ENCODE data around the gene OTX2.

OTX2 gene

DNA sequence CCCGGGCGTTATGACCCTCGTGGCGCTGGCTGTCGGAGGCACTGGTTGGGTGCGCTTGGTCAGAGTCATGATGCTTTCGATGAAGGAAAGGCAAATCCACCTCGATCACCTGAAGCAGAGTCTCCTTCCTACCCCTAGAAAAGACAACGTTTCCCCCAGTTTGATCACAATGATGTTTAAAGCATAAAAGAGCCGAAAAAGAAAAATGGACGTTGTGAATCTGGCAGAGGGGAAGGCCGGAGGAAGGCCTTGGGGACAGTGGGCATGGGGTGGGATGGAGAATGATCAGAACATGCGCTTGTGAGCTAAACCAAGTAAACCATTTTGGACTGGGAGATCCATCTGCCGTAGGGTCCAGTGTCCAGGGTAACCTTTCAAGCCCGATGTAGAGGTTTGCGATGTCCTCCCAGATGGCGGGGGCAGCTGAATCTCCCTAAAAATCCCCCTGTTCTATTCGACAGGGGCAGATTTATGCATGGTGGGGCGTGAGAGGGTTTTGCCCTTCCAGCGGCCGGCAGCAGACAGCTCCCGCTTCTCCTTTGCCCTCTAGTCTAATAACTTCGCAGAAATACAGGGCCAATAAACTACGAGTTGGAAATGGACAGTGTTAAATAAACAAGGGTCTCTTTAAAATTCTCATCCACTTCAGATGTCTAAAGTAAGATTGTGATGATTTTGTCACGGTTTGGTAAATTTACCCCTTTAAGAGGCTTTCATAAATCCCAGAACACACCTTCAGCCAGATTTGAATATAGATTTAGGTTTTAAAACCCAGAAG, 2.3 kb upstream of the OTX2 start:
- Histone ChIP-seq H3K9ac (ENCODE audit: low read depth in 1 of 2, low read length in 2 of 2) (no peak overlapping the region), H3K27me3 (ENCODE audit: control insufficient read depth in 2 of 2, insufficient read depth in 2 of 2, low read length in 2 of 2) (peaks cover 56 to 73% of the 10 kb centered on the region in 2 donors)

DNA sequence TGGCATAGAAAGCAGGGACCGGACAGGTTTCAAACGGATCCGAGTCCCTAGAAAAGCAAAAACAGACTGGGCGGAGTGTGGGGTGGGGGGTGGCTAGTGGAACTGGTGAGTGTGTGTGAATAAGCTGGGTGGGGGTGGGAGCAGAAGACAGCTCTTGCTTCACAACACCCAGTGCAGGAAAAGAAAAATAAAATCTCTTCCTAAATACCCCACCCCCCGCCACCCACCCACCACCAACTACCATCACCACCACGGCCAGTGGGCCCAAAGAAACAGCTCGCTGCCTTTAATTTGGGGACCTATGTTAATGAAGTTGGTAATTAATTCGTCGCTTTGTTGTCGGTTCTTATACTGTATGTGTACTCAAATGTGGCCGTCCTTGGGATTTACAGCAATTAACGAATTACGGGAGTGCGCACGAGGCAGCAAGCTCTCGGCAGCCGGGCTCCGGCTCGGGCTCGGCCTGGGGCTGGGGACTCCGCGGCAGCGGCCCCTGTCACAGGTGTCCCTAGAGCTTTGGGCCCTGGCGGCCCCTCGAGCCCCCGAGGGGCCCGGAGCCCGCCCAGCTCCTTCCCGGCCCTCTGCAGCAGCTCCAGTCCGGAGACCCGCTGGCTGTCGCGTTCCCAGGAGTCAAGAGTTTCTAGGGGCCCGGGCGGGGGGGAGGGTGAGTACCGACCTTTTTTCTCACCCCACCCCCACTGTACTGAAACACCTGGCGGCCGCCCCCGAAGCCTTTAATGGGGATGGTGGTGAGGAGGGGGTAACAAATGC, 1.5 kb upstream of the OTX2 start:
- H3K27me3 ChIP-seq (ENCODE audit: control insufficient read depth in 2 of 2, insufficient read depth in 2 of 2, low read length in 2 of 2): peaks cover 60 to 73% of the 10 kb centered on the region in 2 donors
- no peaks in the 10 kb centered on the region for H3K4me1 ChIP-seq (ENCODE audit: control insufficient read depth in 2 of 2, insufficient read depth in 2 of 2, low read length in 2 of 2)
- H3K36me3 ChIP-seq (ENCODE audit: control insufficient read depth in 2 of 2, insufficient read depth in 2 of 2, low read length in 2 of 2): no peaks in the 10 kb centered on the region
- H3K4me3 ChIP-seq (ENCODE audit: low read length in 2 of 2): no peak overlapping the region
- no peaks in the 10 kb centered on the region for H3K9me3 ChIP-seq (ENCODE audit: control insufficient read depth in 2 of 2, low read length in 2 of 2)
- H3K9ac ChIP-seq (ENCODE audit: low read depth in 1 of 2, low read length in 2 of 2): no peak overlapping the region
- no peak overlapping the region for H3K27ac ChIP-seq (ENCODE audit: low read depth in 2 of 2, low read length in 2 of 2)

More for the DNA sequence above, 2.3 kb upstream of the OTX2 start:
- H3K36me3 ChIP-seq (ENCODE audit: control insufficient read depth in 2 of 2, insufficient read depth in 2 of 2, low read length in 2 of 2): no peaks in the 10 kb centered on the region
- no peaks in the 10 kb centered on the region for H3K4me1 ChIP-seq (ENCODE audit: control insufficient read depth in 2 of 2, insufficient read depth in 2 of 2, low read length in 2 of 2)
- no peaks in the 10 kb centered on the region for H3K9me3 ChIP-seq (ENCODE audit: control insufficient read depth in 2 of 2, low read length in 2 of 2)
- H3K27ac ChIP-seq (ENCODE audit: low read depth in 2 of 2, low read length in 2 of 2): no peak overlapping the region
- H3K4me3 ChIP-seq (ENCODE audit: low read length in 2 of 2): no peak overlapping the region

DNA sequence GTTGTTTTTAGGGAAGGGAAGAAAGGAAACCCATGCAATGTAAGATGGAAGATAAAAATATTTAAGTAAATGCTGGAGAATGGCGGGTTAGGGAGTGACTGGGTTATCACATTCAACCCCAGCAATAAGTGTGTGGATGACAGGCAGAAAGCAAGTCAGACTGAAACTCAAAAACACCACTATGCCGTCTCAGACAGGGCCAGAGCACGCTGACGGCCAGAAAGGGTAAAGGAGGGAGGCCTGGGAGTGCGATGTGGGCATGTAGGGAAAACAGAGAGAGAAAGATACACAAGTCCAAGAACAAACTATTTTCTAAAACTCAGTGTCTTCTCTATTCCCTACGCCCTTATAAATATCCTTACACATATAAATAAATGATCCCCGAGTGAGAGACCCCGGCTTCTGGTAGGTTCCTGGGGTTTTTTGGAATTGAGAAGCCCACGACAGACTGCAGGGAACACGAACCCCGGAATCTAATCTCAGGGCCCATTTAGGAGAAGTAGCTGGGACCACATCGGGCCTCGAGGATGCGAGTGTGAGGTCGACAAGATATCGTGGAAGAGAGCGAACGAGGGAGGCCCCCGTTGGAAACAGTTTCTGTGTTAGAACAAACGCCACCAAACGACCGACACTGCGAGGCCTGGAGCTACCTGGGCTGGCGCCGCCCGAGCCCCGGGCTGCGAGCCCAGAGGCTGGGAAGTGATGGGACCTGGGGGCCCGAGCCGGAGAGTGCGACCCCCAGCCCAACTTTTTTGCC, 735 bp upstream of the OTX2 start:
- Histone ChIP-seq H3K27me3 (ENCODE audit: control insufficient read depth in 2 of 2, insufficient read depth in 2 of 2, low read length in 2 of 2) (peaks cover 66 to 74% of the 10 kb centered on the region in 2 donors), H3K36me3 (ENCODE audit: control insufficient read depth in 2 of 2, insufficient read depth in 2 of 2, low read length in 2 of 2) (no peaks in the 10 kb centered on the region), H3K9me3 (ENCODE audit: control insufficient read depth in 2 of 2, low read length in 2 of 2) (no peaks in the 10 kb centered on the region), H3K27ac (ENCODE audit: low read depth in 2 of 2, low read length in 2 of 2) (no peak overlapping the region), H3K4me3 (ENCODE audit: low read length in 2 of 2) (no peak overlapping the region), H3K4me1 (ENCODE audit: control insufficient read depth in 2 of 2, insufficient read depth in 2 of 2, low read length in 2 of 2) (no peaks in the 10 kb centered on the region), H3K9ac (ENCODE audit: low read depth in 1 of 2, low read length in 2 of 2) (no peak overlapping the region)

DNA sequence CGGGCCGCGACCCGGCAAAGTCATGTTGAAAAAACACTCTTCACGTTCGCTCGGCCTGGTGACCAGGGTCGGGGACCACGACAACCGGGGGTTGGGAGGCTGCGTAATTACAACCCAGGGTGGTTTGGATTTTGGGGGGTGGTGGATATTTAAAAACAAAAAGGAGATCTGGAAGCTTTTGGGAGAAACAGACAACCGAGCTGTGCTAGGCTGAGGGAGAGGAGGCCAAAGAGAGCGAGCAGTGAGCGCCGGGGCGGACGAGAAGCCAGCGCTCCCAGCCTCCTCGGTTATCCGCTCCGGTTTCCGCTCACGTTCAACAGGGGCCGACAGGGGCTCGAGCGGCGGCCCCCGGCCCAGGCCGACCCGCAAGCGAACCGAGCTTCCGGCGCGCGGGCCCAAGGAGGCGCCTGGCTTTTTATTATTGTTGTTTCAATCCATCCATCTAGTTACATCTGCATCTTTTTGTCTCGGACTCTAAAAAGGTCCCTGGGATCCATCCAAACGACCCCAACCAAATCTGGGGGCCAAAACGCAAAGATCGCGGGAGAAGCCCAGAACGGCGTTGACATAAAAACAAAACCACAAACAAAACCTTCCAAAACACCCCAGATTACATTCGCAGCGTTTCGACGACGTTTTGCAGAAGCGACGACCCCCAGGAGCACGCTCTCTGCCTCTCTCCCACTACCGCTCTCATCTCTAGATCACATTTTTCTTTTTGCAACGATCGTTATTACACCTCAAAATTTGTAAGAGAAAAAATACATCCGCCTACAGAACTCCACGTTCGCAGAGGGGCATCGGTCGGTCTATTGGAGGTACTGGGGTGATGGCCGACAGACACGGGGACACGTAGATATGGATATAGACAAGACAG, 771 bp downstream of the OTX2 start:
- H3K36me3 ChIP-seq (ENCODE audit: control insufficient read depth in 2 of 2, insufficient read depth in 2 of 2, low read length in 2 of 2): no peaks in the 10 kb centered on the region
- no peaks in the 10 kb centered on the region for H3K4me1 ChIP-seq (ENCODE audit: control insufficient read depth in 2 of 2, insufficient read depth in 2 of 2, low read length in 2 of 2)
- H3K27me3 ChIP-seq (ENCODE audit: control insufficient read depth in 2 of 2, insufficient read depth in 2 of 2, low read length in 2 of 2): peaks cover 75 to 84% of the 10 kb centered on the region in 2 donors
- H3K9me3 ChIP-seq (ENCODE audit: control insufficient read depth in 2 of 2, low read length in 2 of 2): no peaks in the 10 kb centered on the region
- no peak overlapping the region for H3K4me3 ChIP-seq (ENCODE audit: low read length in 2 of 2)
- no peak overlapping the region for H3K9ac ChIP-seq (ENCODE audit: low read depth in 1 of 2, low read length in 2 of 2)
- H3K27ac ChIP-seq (ENCODE audit: low read depth in 2 of 2, low read length in 2 of 2): no peak overlapping the region

DNA sequence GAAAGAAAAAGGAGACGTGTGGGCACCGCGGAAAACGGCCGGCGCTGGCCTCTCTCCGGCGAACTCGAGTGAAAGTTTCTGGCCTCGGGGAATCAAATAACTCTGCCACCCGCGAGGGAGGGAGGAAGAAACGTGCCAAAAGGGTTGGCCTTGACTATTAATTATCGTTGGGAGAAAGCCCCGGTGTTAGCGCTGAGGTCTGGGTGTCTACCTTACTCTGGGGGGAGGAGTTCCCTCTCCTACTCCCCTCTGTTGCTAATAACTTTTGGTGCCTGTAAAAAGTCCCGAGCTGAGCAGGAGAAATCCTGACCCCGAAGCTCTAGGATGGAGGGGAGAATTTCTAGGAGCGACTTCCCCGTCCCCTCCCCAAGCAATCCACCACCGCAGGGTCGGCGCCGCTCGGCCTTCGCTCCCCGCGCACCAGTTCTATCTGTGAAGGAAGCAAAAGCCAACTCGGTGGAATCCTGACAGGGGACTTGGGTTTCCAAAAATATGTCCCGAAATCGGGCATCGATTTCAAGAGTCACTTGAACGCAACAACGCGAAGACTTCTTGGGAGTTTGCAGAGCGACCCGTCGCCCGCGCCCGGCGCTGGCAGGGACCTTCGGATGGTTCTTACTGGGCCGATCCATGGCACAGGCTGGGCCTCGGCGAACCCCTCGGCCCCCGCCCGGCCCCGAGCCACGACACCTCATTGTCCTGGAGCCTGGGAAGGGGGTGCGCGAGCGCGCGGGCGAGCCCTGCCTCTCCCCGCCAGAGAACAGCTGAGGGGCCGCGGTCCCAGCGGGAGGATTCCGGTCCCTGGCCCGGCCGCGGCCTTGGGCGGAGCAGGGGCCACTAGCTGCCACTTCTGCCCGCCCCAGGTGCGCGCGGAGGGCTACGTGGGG, 1.7 kb downstream of the OTX2 start:
- no peaks in the 10 kb centered on the region for H3K4me1 ChIP-seq (ENCODE audit: control insufficient read depth in 2 of 2, insufficient read depth in 2 of 2, low read length in 2 of 2)
- no peaks in the 10 kb centered on the region for H3K9me3 ChIP-seq (ENCODE audit: control insufficient read depth in 2 of 2, low read length in 2 of 2)
- no peak overlapping the region for H3K9ac ChIP-seq (ENCODE audit: low read depth in 1 of 2, low read length in 2 of 2)
- no peak overlapping the region for H3K27ac ChIP-seq (ENCODE audit: low read depth in 2 of 2, low read length in 2 of 2)
- H3K27me3 ChIP-seq (ENCODE audit: control insufficient read depth in 2 of 2, insufficient read depth in 2 of 2, low read length in 2 of 2): peaks cover 80 to 88% of the 10 kb centered on the region in 2 donors
- no peaks in the 10 kb centered on the region for H3K36me3 ChIP-seq (ENCODE audit: control insufficient read depth in 2 of 2, insufficient read depth in 2 of 2, low read length in 2 of 2)
- peak overlapping the region in 1 of 2 donors; percentile 3 for H3K4me3 ChIP-seq (ENCODE audit: low read length in 2 of 2)

DNA sequence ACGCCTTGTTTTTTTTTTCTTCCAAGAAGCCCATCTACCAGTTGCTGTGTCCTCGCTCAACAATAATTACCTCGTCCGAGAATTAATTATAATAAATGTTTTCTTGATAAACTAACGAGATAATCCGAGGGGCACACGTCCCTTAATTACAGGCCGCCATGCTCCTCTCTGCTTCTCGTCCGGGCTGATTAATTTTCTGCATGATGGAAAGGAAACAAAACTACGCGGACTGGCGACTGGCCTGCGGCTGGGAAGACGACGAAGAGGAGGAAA, 2.2 kb downstream of the OTX2 start:
- H3K4me3 ChIP-seq (ENCODE audit: low read length in 2 of 2): peak overlapping the region in 1 of 2 donors; percentile 3
- H3K9ac ChIP-seq (ENCODE audit: low read depth in 1 of 2, low read length in 2 of 2): no peak overlapping the region
- H3K27me3 ChIP-seq (ENCODE audit: control insufficient read depth in 2 of 2, insufficient read depth in 2 of 2, low read length in 2 of 2): peaks cover 84 to 88% of the 10 kb centered on the region in 2 donors
- H3K4me1 ChIP-seq (ENCODE audit: control insufficient read depth in 2 of 2, insufficient read depth in 2 of 2, low read length in 2 of 2): no peaks in the 10 kb centered on the region
- no peaks in the 10 kb centered on the region for H3K36me3 ChIP-seq (ENCODE audit: control insufficient read depth in 2 of 2, insufficient read depth in 2 of 2, low read length in 2 of 2)
- H3K9me3 ChIP-seq (ENCODE audit: control insufficient read depth in 2 of 2, low read length in 2 of 2): no peaks in the 10 kb centered on the region
- H3K27ac ChIP-seq (ENCODE audit: low read depth in 2 of 2, low read length in 2 of 2): no peak overlapping the region

DNA sequence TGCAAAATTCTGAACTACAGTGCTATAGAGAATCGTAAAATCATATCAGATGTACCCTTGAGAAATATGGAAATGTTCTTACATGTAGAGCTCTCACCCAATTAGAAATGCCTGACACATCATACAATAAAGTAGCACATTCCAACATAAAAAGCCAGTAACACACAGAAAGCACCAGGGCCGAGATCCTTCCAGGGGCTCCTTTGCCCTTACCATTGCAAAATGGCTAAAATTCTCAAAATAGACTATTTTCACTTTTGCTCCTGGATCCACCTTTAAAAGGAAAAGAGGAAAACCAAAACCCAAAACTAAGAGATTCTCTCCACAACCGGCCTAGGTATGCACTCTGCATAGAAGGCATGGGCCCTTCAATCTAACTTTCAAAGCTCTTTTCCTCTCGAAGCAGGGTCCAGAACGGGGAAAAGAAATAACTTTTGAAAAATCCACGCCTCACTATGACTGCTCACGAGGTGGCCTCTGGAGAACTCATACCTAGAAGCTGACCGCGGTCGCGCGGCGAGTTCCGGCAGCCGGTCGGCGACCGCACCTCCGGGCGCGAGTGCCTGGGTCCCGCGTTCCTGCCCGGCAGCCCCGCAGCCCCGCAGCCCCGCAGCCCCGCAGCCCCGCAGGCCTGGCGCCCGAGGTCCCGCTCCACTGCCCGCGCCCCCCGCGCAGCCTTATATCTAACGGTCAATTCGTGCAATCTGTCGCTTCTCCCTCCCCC, 2.7 kb downstream of the OTX2 start:
- Histone ChIP-seq H3K9ac (ENCODE audit: low read depth in 1 of 2, low read length in 2 of 2) (no peak overlapping the region), H3K27me3 (ENCODE audit: control insufficient read depth in 2 of 2, insufficient read depth in 2 of 2, low read length in 2 of 2) (peaks cover 84 to 87% of the 10 kb centered on the region in 2 donors), H3K4me1 (ENCODE audit: control insufficient read depth in 2 of 2, insufficient read depth in 2 of 2, low read length in 2 of 2) (no peaks in the 10 kb centered on the region), H3K9me3 (ENCODE audit: control insufficient read depth in 2 of 2, low read length in 2 of 2) (no peaks in the 10 kb centered on the region), H3K27ac (ENCODE audit: low read depth in 2 of 2, low read length in 2 of 2) (no peak overlapping the region), H3K36me3 (ENCODE audit: control insufficient read depth in 2 of 2, insufficient read depth in 2 of 2, low read length in 2 of 2) (no peaks in the 10 kb centered on the region), H3K4me3 (ENCODE audit: low read length in 2 of 2) (peak overlapping the region in 1 of 2 donors; percentile 3)

DNA sequence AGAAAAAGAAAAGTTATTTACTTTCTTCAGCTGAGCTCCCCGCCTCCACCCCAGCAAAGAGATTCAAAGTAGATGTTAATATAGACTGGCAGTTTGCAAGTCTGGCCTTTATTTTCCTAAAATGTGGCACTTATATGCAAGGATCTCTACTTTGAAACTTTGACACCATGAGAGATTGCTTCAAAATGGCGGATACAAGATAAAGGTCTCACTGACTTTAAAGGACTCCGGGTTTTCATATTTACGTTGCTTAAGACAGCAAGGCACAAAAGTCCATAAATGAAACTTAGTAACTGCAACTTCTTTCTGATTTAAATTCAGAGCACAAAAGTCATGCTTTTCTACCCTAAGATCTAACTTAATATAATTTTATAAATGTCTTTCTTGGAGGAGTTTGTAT, 3.5 kb downstream of the OTX2 start:
- no peaks in the 10 kb centered on the region for H3K36me3 ChIP-seq (ENCODE audit: control insufficient read depth in 2 of 2, insufficient read depth in 2 of 2, low read length in 2 of 2)
- H3K9ac ChIP-seq (ENCODE audit: low read depth in 1 of 2, low read length in 2 of 2): no peak overlapping the region
- no peaks in the 10 kb centered on the region for H3K9me3 ChIP-seq (ENCODE audit: control insufficient read depth in 2 of 2, low read length in 2 of 2)
- H3K4me1 ChIP-seq (ENCODE audit: control insufficient read depth in 2 of 2, insufficient read depth in 2 of 2, low read length in 2 of 2): no peaks in the 10 kb centered on the region
- H3K27ac ChIP-seq (ENCODE audit: low read depth in 2 of 2, low read length in 2 of 2): no peak overlapping the region
- peaks cover 81 to 85% of the 10 kb centered on the region in 2 donors for H3K27me3 ChIP-seq (ENCODE audit: control insufficient read depth in 2 of 2, insufficient read depth in 2 of 2, low read length in 2 of 2)
- no peak overlapping the region for H3K4me3 ChIP-seq (ENCODE audit: low read length in 2 of 2)
